PFSK-1 (cell line): ENCODE results near the gene XPO1.

Source experiments
- FOXP2 ChIP-seq: optimal IDR thresholded peaks from 2 replicates; pipeline ENCODE3; 2011; ENCODE audit warnings: borderline replicate concordance, control low read depth, inconsistent platforms; ENCODE audit not compliant: insufficient read depth; ENCODE audit errors: extremely low read length, extremely low read depth
- POLR2AphosphoS5 ChIP-seq: IDR thresholded peaks from 2 replicates; pipeline ENCODE4 v1.6.1; 2012; ENCODE audit warnings: low read depth, mild to moderate bottlenecking, control low read depth, low read length, moderate library complexity
- REST ChIP-seq, 2 experiments: IDR thresholded peaks; 2 replicates each; pipeline versions ENCODE4 v1.6.1 to v1.8.0; 2011 to 2012; ENCODE audit warnings: low read depth in 2 of 2, low read length in 2 of 2, control low read depth in 1 of 2, inconsistent platforms in 1 of 2, mild to moderate bottlenecking in 1 of 2, moderate library complexity in 1 of 2; ENCODE audit not compliant: insufficient read depth in 1 of 2
- SIN3A ChIP-seq: IDR thresholded peaks from 2 replicates; pipeline ENCODE4 v1.6.1; 2012; ENCODE audit warnings: mild to moderate bottlenecking, low read length, moderate library complexity, borderline replicate concordance; ENCODE audit not compliant: insufficient read depth
- TAF1 ChIP-seq: IDR thresholded peaks from 2 replicates; pipeline ENCODE4 v1.6.1; 2012; ENCODE audit warnings: low read length, control low read depth, borderline replicate concordance; ENCODE audit not compliant: insufficient read depth

DNA sequence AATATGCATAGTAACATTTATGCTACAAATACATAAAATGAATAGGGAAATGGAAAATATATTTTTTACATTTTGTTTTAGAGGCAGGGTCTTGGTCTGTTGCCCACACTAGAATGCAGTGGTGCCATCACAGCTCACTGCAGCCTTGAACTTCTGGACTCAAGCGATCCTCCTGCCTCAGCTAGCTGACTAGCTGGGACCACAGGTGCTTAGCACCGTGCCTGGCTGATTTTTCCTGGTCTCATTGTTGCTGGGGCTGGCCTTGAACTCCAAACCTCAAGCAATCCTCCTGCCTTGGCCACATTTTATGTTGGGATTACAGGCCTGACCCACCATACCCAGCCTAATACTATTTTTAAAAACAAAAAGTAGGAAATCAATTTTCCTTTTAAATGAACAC lies 33.2 kb downstream of the XPO1 start:
- TF ChIP-seq SIN3A (no peak), POLR2AphosphoS5 (no peak), REST (IDR thresholded peaks at IDR 0.05; ENCODE audit: insufficient read depth in 1 of 2, low read depth in 2 of 2, low read length in 2 of 2) (no peak), TAF1 (no peak), FOXP2 (no peak)
